OCI-LY1 (cell line): ENCODE data around the gene UST.

Experiments used
- CTCF ChIP-seq: fragments of 200-600 bp; sonication (generic), shearing (Covaris generic); IDR thresholded peaks from 2 replicates; pipeline ENCODE4 v1.5.1; 2017; ENCODE audit warnings: mild to moderate bottlenecking, antibody characterized with exemption, low read length, moderate library complexity, mixed read lengths
- EZH2 ChIP-seq: fragments of 200-600 bp; sonication (generic), shearing (Covaris generic); IDR thresholded peaks from 2 replicates; pipeline ENCODE4 v1.8.0; 2017; ENCODE audit warnings: borderline replicate concordance, mixed run types, mild to moderate bottlenecking, antibody characterized with exemption, low read length, moderate library complexity, mixed read lengths

GRCh38 chr6:148789948-148790347 lies 43.1 kb downstream of the UST start:
- TF ChIP-seq CTCF (no peak), EZH2 (no peak)
